ENCODE measurements around the gene CYP19A1.

Gene CYP19A1

GRCh38 chr15:51386029-51386428 is 47.6 kb upstream of the CYP19A1 start:
- H3K27ac ChIP-seq (ENCODE audit: low read depth, low read length), result no peak overlapping the region
- H4K8ac ChIP-seq (ENCODE audit: low read depth, low read length), result no peak overlapping the region
- H2AK5ac ChIP-seq (ENCODE audit: low read length), result no peak overlapping the region

GRCh38 chr15:51382787-51383186 is 44.4 kb upstream of the CYP19A1 start:
- Histone ChIP-seq H3K4me1 (ENCODE audit: control insufficient read depth in 1 of 2, insufficient read depth in 2 of 2, low read length in 2 of 2) (no peaks in the 10 kb centered on the region), H3K9ac (ENCODE audit: low read length) (no peak overlapping the region), H2AFZ (ENCODE audit: insufficient read depth, low read length, poor library complexity) (no peak overlapping the region), H3K79me1 (ENCODE audit: low read length) (peaks cover 6% of the 10 kb centered on the region), H3K27ac (ENCODE audit: low read depth, low read length) (no peak overlapping the region), H3K4me3 (ENCODE audit: low read depth, low read length) (no peak overlapping the region), H3K36me3 (ENCODE audit: control insufficient read depth in 1 of 2, insufficient read depth in 2 of 2, low read length in 2 of 2) (peaks cover 0 to 5% of the 10 kb centered on the region in 2 experiments), H3K23ac (ENCODE audit: low read length) (no peak overlapping the region), H3K79me2 (ENCODE audit: control insufficient read depth, insufficient read depth, low read length, poor library complexity) (no peaks in the 10 kb centered on the region), H2BK120ac (ENCODE audit: insufficient read depth, low read length, poor library complexity) (no peak overlapping the region), H2AK5ac (ENCODE audit: low read length) (no peak overlapping the region), H3K9me3 (ENCODE audit: insufficient read depth, low read depth, low read length) (no peaks in the 10 kb centered on the region), H3K4ac (ENCODE audit: low read depth, low read length) (no peak overlapping the region), H3K18ac (ENCODE audit: low read length) (no peak overlapping the region), H4K91ac (ENCODE audit: low read depth, low read length) (no peak overlapping the region), H2BK5ac (ENCODE audit: low read depth, low read length, poor library complexity) (no peak overlapping the region), H2BK12ac (ENCODE audit: low read length) (no peak overlapping the region), H3K4me2 (ENCODE audit: low read length) (no peak overlapping the region), H3K27me3 (ENCODE audit: insufficient read depth, low read length) (no peaks in the 10 kb centered on the region), H4K8ac (ENCODE audit: low read depth, low read length) (no peak overlapping the region), H3K14ac (ENCODE audit: low read length) (no peak overlapping the region), H4K12ac (ENCODE audit: low read depth, low read length) (no peak overlapping the region)
- DNase-seq, result peak; percentile 35 to 65
- no CpG with 5 or more reads among the region's 4 CpGs for WGBS (ENCODE audit: extremely low coverage, insufficient coverage, insufficient read length)

More at GRCh38 chr15:51386029-51386428, 47.6 kb upstream of the CYP19A1 start:
- no peaks in the 10 kb centered on the region for H3K79me2 ChIP-seq (ENCODE audit: control insufficient read depth, insufficient read depth, low read length, poor library complexity)
- no peak overlapping the region for H4K12ac ChIP-seq (ENCODE audit: low read depth, low read length)
- H3K9me3 ChIP-seq (ENCODE audit: insufficient read depth, low read depth, low read length), result no peaks in the 10 kb centered on the region
- WGBS (ENCODE audit: extremely low coverage, insufficient coverage, insufficient read length), result no CpG with 5 or more reads among the region's 8 CpGs
- no peak overlapping the region for H3K4me2 ChIP-seq (ENCODE audit: low read length)
- no peak overlapping the region for H2BK12ac ChIP-seq (ENCODE audit: low read length)
- no peak overlapping the region for H3K14ac ChIP-seq (ENCODE audit: low read length)
- H2AFZ ChIP-seq (ENCODE audit: insufficient read depth, low read length, poor library complexity), result no peak overlapping the region
- no peaks in the 10 kb centered on the region for H3K27me3 ChIP-seq (ENCODE audit: insufficient read depth, low read length)
- H3K4me3 ChIP-seq (ENCODE audit: low read depth, low read length), result no peak overlapping the region
- H3K4ac ChIP-seq (ENCODE audit: low read depth, low read length), result no peak overlapping the region
- H3K79me1 ChIP-seq (ENCODE audit: low read length), result peaks cover under 1% of the 10 kb centered on the region
- H2BK120ac ChIP-seq (ENCODE audit: insufficient read depth, low read length, poor library complexity), result no peak overlapping the region
- H3K36me3 ChIP-seq (ENCODE audit: control insufficient read depth in 1 of 2, insufficient read depth in 2 of 2, low read length in 2 of 2), result peaks cover 0 to 5% of the 10 kb centered on the region in 2 experiments
- H3K4me1 ChIP-seq (ENCODE audit: control insufficient read depth in 1 of 2, insufficient read depth in 2 of 2, low read length in 2 of 2), result peaks cover 0 to 4% of the 10 kb centered on the region in 2 experiments
- no peak overlapping the region for H2BK5ac ChIP-seq (ENCODE audit: low read depth, low read length, poor library complexity)
- no peak overlapping the region for H4K91ac ChIP-seq (ENCODE audit: low read depth, low read length)
- H3K23ac ChIP-seq (ENCODE audit: low read length), result no peak overlapping the region
- no peak for DNase-seq
- H3K18ac ChIP-seq (ENCODE audit: low read length), result no peak overlapping the region
- H3K9ac ChIP-seq (ENCODE audit: low read length), result no peak overlapping the region

- Histone ChIP-seq H3K27ac (ENCODE audit: low read depth, low read length) (no peak overlapping the region), H3K79me1 (ENCODE audit: low read length) (peaks cover 6% of the 10 kb centered on the region), H3K18ac (ENCODE audit: low read length) (no peak overlapping the region)
Measured at GRCh38 chr15:51380999-51381806, 42.8 kb upstream of the CYP19A1 start.

GRCh38 chr15:51379390-51379789 is 41.0 kb upstream of the CYP19A1 start:
- no peak overlapping the region for H4K12ac ChIP-seq (ENCODE audit: low read depth, low read length)
- no peak overlapping the region for H2AFZ ChIP-seq (ENCODE audit: insufficient read depth, low read length, poor library complexity)
- no peak overlapping the region for H4K8ac ChIP-seq (ENCODE audit: low read depth, low read length)

More at GRCh38 chr15:51380999-51381806, 42.8 kb upstream of the CYP19A1 start:
- no CpG with 5 or more reads among the region's 14 CpGs for WGBS (ENCODE audit: extremely low coverage, insufficient coverage, insufficient read length)
- H4K8ac ChIP-seq (ENCODE audit: low read depth, low read length), result no peak overlapping the region
- peaks cover 2% of the 10 kb centered on the region for H3K9me3 ChIP-seq (ENCODE audit: insufficient read depth, low read depth, low read length)
- H3K4me3 ChIP-seq (ENCODE audit: low read depth, low read length), result no peak overlapping the region
- peaks cover 0 to 5% of the 10 kb centered on the region in 2 experiments for H3K36me3 ChIP-seq (ENCODE audit: control insufficient read depth in 1 of 2, insufficient read depth in 2 of 2, low read length in 2 of 2)
- no peak overlapping the region for H3K4me2 ChIP-seq (ENCODE audit: low read length)
- H3K9ac ChIP-seq (ENCODE audit: low read length), result no peak overlapping the region
- H3K79me2 ChIP-seq (ENCODE audit: control insufficient read depth, insufficient read depth, low read length, poor library complexity), result no peaks in the 10 kb centered on the region
- no peak overlapping the region for H3K23ac ChIP-seq (ENCODE audit: low read length)
- no peak overlapping the region for H3K14ac ChIP-seq (ENCODE audit: low read length)
- H2BK5ac ChIP-seq (ENCODE audit: low read depth, low read length, poor library complexity), result no peak overlapping the region
- H4K12ac ChIP-seq (ENCODE audit: low read depth, low read length), result no peak overlapping the region
- no peaks in the 10 kb centered on the region for H3K4me1 ChIP-seq (ENCODE audit: control insufficient read depth in 1 of 2, insufficient read depth in 2 of 2, low read length in 2 of 2)
- H2BK120ac ChIP-seq (ENCODE audit: insufficient read depth, low read length, poor library complexity), result peak overlapping the region; percentile 59
- H2AK5ac ChIP-seq (ENCODE audit: low read length), result no peak overlapping the region
- no peaks in the 10 kb centered on the region for H3K27me3 ChIP-seq (ENCODE audit: insufficient read depth, low read length)
- peak overlapping the region; percentile 90 for H2BK12ac ChIP-seq (ENCODE audit: low read length)
- peak; percentile 52 to 90 for DNase-seq
- H2AFZ ChIP-seq (ENCODE audit: insufficient read depth, low read length, poor library complexity), result no peak overlapping the region
- H3K4ac ChIP-seq (ENCODE audit: low read depth, low read length), result no peak overlapping the region
- peak overlapping the region; percentile 80 for H4K91ac ChIP-seq (ENCODE audit: low read depth, low read length)

More at GRCh38 chr15:51379390-51379789, 41.0 kb upstream of the CYP19A1 start:
- H3K79me2 ChIP-seq (ENCODE audit: control insufficient read depth, insufficient read depth, low read length, poor library complexity), result no peaks in the 10 kb centered on the region
- no peak overlapping the region for H3K9ac ChIP-seq (ENCODE audit: low read length)
- H3K4ac ChIP-seq (ENCODE audit: low read depth, low read length), result no peak overlapping the region
- H4K91ac ChIP-seq (ENCODE audit: low read depth, low read length), result no peak overlapping the region
- H3K9me3 ChIP-seq (ENCODE audit: insufficient read depth, low read depth, low read length), result peaks cover 2% of the 10 kb centered on the region
- no peak overlapping the region for H2BK5ac ChIP-seq (ENCODE audit: low read depth, low read length, poor library complexity)
- H3K4me3 ChIP-seq (ENCODE audit: low read depth, low read length), result no peak overlapping the region
- no peak overlapping the region for H2BK12ac ChIP-seq (ENCODE audit: low read length)
- H3K18ac ChIP-seq (ENCODE audit: low read length), result no peak overlapping the region
- no peak overlapping the region for H3K14ac ChIP-seq (ENCODE audit: low read length)
- H2BK120ac ChIP-seq (ENCODE audit: insufficient read depth, low read length, poor library complexity), result no peak overlapping the region
- H3K79me1 ChIP-seq (ENCODE audit: low read length), result peaks cover 8% of the 10 kb centered on the region
- no peak for DNase-seq
- H3K36me3 ChIP-seq (ENCODE audit: control insufficient read depth in 1 of 2, insufficient read depth in 2 of 2, low read length in 2 of 2), result peaks cover 0 to 5% of the 10 kb centered on the region in 2 experiments
- no peak overlapping the region for H3K23ac ChIP-seq (ENCODE audit: low read length)
- no CpG with 5 or more reads among the region's 4 CpGs for WGBS (ENCODE audit: extremely low coverage, insufficient coverage, insufficient read length)
- no peaks in the 10 kb centered on the region for H3K27me3 ChIP-seq (ENCODE audit: insufficient read depth, low read length)
- H3K4me2 ChIP-seq (ENCODE audit: low read length), result no peak overlapping the region
- peaks cover 0 to 3% of the 10 kb centered on the region in 2 experiments for H3K4me1 ChIP-seq (ENCODE audit: control insufficient read depth in 1 of 2, insufficient read depth in 2 of 2, low read length in 2 of 2)
- H2AK5ac ChIP-seq (ENCODE audit: low read length), result no peak overlapping the region
- H3K27ac ChIP-seq (ENCODE audit: low read depth, low read length), result no peak overlapping the region

All from trophoblast cell (in vitro differentiated cells and primary cell).